Measurements from ENCODE around the gene NCOA7.

- TF ChIP-seq CTCF (IDR thresholded peaks at IDR 0.05; ENCODE audit: low read length) (no peak), EZH2 (optimal IDR thresholded peaks at IDR 0.05; ENCODE audit: low read depth, low read length) (no peak)
These were observed 44.5 kb downstream of the NCOA7 start for GRCh38 chr6:125835221-125835744.

Measured in MM.1S (cell line).